Activated CD8-positive, alpha-beta memory T cell treated with anti-CD3 and anti-CD28 coated beads for 36 hours (primary cell): ENCODE data around the gene RPS6KC1. TPM values are rescaled to one million over a fixed set of nuclear protein-coding genes. Genes with fewer than 3 reads are reported as not detected.

ENCODE experiments used
- CTCF ChIA-PET: fragments of 350-600 bp; sonication (Branson Sonifier 250); formaldehyde crosslinking; loops from one replicate; lab custom pipeline; 2021; ENCODE audit warnings: antibody characterized with exemption; lab: Charles Lee
- POLR2A ChIA-PET: fragments of 350-600 bp; sonication (Branson Sonifier 250); formaldehyde crosslinking; loops from one replicate; lab custom pipeline; 2021; ENCODE audit warnings: antibody characterized with exemption; lab: Charles Lee
- total RNA-seq, 2 experiments: library from RNA; stranded (reverse); gene quantifications; one replicate each; pipeline ENCODE4 v1.2.3, GENCODE V29; 2021

Gene RPS6KC1
- total RNA-seq, 2 experiments from 2014 or later: 5.6 TPM

DNA sequence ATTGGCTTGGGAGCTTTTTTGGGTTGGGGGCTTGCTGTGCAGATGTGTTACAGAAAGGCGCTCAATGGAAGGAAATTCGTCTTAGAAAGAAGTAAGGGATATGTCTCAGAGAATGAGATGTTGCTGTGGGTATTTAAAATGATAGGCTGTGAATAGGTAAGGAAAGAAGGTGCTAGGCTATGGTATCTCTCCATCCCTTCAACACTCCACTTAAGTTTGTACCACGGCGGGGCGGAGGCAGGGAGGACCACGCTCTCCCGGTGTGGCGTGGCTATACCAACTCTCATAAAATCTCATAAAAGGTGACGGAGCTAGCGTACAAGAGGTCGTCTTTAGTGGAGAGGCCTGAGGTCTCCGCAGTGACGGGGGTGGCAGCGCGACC is 305 bp upstream of the RPS6KC1 start:
- ChIA-PET POLR2A (interaction anchor here (0.6 to 1.2 kb wide), 2 partner anchors 37 to 214 kb away, joined by 3 read pairs; no protein-coding TSS in a partner anchor), CTCF (interaction anchor here (1.0 kb wide), 1 partner anchor 56 kb away, joined by 3 read pairs; no protein-coding TSS in a partner anchor)

DNA sequence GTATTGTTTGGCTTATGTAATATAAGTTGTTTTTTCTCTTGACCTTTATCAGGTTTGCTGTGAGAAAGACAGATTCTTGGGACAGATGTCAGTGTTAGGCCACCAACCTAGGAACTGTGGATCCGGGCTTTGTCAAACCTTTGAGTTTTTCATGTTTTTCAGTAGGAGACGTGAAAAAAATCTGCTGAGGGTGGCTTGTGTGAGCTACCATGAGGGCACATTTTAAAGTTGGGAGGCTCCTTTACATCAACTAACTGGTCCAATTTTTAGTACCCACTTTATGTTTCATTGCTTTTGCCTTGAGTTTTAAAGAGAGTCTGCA is 801 bp downstream of the RPS6KC1 start:
- ChIA-PET POLR2A (interaction anchor here (1.4 kb wide), 1 partner anchor 18 kb away, joined by 3 read pairs; no protein-coding TSS in a partner anchor), CTCF (interaction anchor here (0.8 to 1.0 kb wide), 2 partner anchors 38 to 57 kb away, joined by 3 read pairs; no protein-coding TSS in a partner anchor)

DNA sequence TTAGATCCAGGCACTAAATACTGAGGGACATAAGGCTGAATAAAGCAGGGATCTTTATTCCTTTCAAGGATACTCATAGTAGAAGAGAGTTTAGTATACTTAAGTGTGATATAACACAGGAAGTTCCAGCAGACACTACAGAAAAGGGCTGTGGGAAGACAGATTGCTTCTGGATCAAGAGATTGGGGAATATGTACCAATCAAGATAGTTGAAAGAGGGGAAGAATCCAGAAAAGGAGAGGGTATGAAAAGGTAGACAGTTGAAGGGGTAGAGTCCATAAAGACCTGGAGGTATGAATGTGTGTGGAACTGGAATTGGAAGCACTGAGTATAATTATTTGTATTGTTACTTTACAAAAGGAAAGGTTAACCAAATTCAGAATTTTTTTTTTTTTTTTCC is 2.4 kb downstream of the RPS6KC1 start:
- POLR2A ChIA-PET: no interaction called here
- CTCF ChIA-PET: no interaction called here

DNA sequence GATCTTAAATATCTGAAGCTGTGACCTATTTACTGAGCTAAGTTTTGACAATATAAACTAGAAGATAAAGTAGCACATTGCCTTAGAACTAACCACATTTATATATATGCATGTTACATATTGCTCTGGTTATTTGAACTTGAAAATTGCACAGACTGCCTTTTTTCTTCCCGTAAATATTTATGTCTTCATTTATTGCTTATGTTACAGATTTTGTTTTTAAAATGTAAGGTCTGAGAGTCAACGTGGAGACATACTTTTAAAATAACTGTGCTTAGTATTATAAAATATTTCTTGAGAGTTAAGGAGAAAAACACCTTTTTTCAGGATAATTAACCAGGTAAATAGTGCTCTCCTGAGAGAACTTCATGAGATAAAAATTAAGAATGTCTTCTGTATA is 3.1 kb downstream of the RPS6KC1 start:
- ChIA-PET CTCF (no interaction called here), POLR2A (no interaction called here)

DNA sequence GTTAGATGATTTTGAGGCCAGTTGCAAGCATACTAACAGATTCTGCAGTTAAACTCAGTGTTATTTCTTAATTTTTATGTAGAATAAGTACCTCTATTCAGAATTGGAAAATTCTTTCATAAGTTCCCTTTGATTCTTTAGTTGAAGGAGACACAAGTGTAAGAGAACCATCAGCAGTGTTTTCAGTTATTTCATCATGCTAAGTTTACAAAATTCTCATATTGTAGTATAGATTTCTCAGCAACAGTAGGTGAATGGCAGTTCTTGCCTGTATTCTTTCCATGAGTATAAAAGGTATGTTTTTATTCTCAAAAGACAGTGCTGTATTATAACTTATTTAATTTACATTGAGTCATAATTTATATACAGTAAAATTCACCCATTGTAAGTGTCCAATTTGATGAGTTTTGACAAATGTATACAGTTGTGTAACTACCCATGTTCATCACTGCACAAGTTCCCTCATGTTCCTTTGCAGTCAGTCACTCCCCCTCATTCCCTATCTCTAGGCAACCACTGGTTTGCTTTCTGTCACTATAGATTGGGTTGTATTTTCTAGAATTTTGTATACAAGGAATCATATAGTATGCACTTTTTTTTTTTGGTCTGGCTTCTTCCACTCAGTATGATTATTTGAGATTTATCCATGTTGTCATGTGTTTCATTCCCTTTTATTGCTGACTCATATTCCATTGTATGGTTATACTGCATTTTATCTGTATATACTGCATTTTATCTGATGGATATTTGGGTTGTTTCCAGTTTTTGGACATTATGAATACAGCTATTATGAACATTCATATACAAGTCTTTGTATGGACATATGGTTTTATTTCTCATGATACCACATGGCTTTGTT is 3.9 kb downstream of the RPS6KC1 start:
- CTCF ChIA-PET: interaction anchor here (0.6 kb wide), 1 partner anchor 15 kb away, joined by 3 read pairs; no protein-coding TSS in a partner anchor
- POLR2A ChIA-PET: no interaction called here

DNA sequence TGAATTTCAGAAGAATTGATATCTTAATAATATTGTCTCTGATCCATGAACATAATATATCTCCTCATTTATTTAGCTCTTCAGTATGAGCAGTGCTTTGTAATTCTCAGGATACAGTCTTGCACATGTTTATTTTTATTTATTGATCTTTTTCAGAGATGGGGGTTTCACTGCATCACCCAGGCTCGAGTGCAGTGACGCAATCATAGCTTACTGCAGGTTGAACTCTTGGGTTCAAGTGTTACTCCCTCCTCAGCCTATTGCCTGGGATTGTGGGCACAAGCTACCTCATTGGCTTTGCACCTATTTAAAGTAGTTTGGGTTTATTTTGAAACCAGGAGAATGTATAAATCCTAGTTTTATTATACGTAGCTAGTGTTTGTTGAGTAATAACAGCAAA is 4.7 kb downstream of the RPS6KC1 start:
- ChIA-PET CTCF (interaction anchor here (0.6 kb wide), 1 partner anchor 14 kb away, joined by 3 read pairs; no protein-coding TSS in a partner anchor), POLR2A (no interaction called here)

DNA sequence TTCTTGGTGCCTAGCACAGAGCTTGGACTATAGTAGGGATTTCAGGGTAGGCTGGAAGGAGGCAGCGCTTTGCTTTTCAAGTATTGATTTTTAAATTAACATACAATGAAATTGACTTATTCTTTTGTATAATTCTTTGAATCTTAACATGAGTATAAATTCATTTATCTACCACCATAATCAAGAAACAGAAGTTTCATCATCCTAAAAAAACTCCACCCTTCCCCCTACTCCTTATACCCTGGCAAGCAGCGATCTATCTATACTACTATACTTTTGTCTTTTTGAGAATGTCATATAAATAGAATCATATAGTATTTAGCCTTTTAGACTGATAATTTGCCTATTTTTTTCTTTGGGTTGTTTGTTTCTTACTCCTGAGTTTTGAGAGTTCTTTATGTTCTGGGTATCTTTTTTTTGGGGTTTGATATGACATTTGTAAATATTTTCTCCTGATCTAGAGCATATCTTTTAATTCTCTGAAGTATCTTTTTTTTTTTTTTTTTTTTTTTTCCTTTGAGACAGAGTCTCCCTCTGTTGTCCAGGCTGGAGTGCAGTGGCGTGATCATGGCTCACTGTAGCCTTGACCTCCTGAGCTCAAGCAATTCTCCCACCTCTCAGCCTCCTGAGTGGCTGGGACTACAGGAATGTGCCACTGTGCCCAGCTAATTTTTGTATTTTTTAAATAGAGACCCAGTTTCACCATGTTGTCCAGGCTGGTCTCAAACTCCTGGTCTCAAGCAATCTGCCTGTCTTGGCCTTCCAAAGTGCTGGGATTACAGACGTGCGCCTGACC is 6.4 kb downstream of the RPS6KC1 start:
- ChIA-PET POLR2A (no interaction called here), CTCF (no interaction called here)

DNA sequence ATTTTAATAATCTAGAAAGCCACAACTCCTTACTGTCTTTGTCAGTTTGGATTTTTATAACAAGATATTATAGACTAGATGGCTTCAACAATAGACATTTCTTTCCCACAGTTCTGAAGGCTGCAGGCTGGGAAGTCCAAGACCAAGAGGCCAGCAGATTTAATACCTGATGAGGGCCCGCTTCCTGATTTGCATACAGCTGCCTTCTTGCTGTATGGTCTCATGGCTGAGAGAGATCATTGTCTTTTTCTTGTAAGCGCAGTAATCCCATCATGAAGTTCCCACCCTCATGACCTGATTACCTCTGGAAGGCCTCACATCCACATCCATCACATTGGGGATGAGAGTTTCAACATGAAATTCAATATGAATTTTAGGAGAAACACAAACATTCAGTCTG is 9.8 kb downstream of the RPS6KC1 start:
- ChIA-PET CTCF (no interaction called here), POLR2A (no interaction called here)

DNA sequence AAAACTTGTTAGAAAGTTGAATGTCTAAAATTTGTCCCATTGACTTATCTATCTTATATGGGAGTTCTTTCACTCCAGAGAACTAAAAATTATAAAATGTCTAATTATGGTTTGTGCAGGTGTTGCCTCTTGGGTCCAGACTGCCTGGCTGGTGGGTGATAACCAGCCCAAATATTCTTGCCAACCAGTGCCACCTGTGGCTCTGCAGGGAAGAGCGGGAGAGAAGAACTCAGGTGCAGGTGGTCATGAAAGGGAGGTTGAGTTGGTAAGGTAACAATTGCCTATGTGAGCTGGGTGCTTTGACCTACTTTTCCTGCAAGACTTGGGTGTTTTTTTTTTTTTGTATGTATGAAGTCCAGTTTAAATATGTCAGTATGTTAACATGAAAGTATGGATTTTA is 10.2 kb downstream of the RPS6KC1 start:
- ChIA-PET CTCF (no interaction called here), POLR2A (no interaction called here)

DNA sequence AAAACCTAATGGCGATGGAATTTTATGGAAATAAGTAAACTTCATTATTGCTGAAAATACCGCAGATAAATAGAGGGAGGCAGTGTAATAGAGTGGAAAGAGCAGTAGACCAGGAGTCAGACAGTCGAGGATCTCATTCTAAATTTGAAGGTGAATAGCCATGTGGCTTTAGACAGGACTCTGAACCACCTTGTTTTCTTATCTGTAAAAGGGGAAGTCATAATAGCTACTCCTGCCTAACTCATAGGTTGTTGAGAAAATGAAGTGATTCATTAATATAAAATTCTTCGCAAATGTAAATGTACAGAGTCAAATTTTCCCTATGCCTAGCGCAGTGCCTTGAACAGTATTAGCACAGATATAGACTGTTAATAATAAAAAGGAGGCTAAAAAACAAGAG is 14.8 kb downstream of the RPS6KC1 start:
- ChIA-PET CTCF (no interaction called here), POLR2A (no interaction called here)

DNA sequence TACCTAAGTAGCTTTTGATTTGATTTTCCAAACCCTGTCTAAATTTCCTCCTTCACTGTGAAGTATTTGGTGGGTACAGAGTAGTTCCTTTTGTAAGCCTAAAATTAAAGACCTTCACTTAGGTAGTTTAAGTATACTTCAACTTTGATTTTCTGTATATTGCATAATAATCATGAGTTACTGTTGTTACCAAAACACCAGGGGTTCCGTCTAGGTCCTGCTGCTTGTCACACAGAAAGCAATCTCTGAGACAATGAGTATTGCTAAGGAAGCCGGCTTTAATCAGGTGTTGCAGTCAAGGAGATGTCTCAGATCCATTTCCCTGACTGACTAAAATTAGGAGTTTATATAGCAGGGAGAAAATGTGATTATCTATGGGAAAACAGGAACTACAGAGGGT is 15.3 kb downstream of the RPS6KC1 start:
- ChIA-PET CTCF (no interaction called here), POLR2A (no interaction called here)

DNA sequence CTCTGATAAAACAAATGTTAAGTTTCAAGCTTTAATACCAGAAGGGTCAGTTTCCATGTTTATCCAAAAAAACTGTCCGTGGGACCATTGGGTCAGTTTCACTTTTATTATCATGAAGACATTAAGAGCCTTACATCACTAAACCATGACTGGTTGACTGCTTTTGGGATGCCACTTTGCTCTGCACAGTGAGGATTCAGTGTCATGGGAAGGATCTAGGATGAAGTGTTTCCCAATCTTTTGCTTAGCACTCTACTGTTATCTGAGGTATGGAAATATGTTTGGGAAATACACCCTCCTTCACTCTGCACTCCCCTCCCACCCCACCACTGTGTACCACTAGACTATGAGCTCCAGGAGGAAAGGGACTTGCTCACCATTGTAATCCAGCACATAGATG is 16.3 kb downstream of the RPS6KC1 start:
- POLR2A ChIA-PET: no interaction called here
- CTCF ChIA-PET: no interaction called here

DNA sequence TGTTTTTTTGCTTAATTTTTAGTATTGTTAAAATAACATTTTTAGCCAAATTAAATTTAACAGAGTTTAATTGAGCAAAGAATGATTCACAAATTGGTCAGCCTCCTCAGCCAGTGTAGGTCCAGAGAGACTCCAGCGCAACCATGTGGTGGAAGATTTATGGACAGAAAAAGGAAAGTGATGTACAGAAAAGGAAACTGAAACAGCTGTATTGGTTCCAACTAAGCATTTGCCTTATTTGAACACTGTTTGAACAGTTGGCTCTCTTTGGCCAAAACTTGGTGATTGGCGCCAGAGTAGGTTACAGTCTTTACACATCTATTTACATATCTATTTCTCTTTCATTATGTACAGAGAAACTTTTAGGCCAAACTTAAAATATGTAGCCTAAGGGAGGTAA is 19.4 kb downstream of the RPS6KC1 start:
- POLR2A ChIA-PET: interaction anchor here (0.9 kb wide), 1 partner anchor 19 kb away, joined by 3 read pairs; the partner anchor contains the start of gene RPS6KC1
- CTCF ChIA-PET: interaction anchor here (0.7 to 0.9 kb wide), 2 partner anchors 15 to 23 kb away, joined by 3 read pairs; no protein-coding TSS in a partner anchor

DNA sequence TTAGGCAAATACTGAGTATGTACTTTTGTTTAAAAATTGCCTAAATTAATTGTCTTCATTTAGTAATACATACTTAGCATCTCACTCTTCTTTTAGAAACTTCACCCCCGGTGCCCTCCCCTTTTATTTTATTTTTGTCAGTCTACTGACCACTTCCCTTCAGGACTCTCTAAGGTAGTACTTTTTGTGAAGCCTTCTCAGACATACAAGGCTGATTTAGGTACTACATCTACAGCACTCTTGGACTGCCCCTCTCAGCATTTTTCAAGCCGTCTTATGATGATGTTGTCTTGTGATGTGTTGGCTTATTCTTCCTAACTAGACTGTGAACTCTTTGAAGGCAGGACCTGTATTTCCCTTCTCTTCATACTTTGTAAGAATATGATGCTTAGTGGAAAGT is 24.7 kb downstream of the RPS6KC1 start:
- ChIA-PET POLR2A (no interaction called here), CTCF (no interaction called here)

DNA sequence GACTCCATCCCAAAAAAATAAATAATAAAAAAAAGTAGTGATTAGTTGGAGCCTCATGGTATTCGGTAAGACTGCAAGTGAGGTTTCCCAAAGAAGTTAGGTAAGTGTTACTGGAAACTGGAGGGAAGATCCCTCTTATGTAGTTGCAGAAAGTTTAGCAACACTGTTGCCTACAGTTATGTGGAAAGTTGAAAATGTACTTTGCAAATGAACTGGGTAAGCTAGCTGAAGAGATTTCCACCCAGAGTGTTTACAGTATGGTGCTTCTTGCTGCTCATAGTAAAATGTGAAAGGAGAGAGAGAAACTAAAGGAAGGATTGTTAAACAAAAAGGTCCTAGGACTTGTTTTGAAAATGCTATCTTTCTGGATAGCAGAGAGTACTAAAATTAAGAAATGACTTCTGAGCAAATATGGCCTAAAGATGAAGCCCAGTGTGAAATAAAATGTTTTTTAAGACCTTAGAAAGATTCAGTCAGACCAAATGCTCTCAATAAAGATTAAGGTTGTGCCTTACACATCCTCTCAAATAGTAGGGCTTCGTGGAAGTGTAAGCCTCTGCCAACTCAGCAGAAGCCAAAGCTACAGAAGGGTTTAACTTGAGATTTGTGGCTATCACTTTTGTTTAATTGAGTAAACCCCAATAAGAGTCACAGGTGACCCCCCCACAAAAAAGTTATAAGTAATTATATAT is 31.5 kb downstream of the RPS6KC1 start:
- CTCF ChIA-PET: no interaction called here
- POLR2A ChIA-PET: no interaction called here

DNA sequence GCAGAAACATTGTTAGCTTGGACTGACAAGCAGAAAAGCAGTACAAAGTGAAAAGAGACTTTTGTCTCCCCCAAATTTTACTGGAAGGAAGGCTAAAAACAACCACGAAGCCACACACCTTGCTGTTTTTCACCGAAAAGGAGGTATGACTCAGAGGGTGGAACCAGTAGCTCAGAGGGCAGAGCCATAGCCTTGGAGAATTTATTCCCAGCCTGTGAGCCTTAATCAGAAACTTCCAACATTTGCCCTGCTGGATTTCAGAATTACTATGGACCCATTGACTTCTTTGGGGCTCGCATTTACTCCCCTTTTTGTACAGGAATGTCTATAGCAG is 32.0 kb downstream of the RPS6KC1 start:
- CTCF ChIA-PET: no interaction called here
- POLR2A ChIA-PET: no interaction called here

DNA sequence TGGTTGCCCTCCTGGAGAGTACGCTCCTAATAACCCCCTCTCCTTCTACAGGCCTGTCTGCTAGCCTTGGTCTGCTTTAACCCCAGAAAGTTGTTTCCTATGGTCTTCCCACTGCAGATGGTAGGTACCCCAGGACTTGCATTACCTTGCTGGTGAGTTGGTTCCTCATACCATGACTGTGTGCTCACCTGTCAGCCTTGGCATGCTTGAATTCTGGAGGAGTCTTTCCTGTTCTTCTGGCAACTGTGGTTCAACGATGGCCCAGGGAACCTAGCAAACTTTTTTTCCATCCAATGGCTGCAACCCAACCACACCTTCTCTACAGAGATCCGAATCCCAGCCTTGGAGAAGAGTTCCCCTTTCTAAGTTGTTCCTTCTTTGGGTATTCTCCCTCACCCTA is 36.9 kb downstream of the RPS6KC1 start:
- POLR2A ChIA-PET: no interaction called here
- CTCF ChIA-PET: no interaction called here

DNA sequence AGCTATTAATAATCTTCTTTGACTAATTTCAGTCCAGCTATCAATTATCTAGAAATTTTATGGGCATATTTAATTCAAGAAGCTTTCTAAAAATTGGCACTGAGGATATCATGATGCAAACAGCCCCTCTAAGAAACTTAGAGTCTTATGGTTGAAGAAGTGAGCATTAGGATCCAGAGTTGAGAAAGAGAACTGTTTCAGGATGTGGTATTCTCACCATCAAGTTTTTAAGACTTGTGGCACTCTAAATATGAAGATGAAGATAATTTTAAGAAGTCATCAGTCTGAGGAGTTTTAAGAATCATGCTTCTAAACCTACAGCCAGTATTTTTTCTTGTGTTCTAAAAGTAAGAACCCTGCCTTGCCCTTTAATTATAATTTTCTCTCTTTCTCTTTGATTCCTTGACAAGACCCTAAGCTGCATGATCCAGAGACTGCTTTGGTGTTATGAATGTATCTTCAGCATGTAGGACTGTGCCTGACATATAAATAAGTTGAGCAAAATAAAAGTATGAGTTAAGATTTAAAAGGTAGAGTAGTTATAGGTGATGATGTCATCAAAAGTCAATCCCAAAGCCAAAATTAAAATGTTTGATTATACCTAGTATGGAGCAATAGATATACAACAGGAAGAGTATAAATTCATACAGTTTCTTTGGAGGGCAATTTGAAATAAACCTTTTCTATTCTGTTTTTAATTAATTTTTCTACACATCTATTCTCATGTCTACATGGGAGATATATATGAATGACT is 39.1 kb downstream of the RPS6KC1 start:
- ChIA-PET POLR2A (no interaction called here), CTCF (no interaction called here)

DNA sequence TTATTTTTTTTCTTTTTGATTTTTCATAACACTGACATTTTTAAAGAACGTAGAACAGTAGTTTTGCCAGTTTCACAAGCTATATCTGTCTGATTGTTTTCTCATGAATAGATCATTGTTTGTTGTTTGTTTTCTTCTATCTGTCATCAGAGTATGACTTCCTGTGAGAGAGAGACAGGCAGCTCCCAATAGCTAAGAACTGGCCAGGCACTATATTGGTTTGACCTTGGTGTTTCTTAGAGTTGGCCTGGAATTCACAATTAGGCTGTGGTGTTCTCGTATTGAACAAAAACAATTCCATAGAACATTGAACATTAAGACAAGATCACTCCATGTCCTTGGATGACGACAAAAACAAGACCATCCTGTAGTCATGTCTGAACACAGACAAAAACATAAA is 43.4 kb downstream of the RPS6KC1 start:
- ChIA-PET POLR2A (no interaction called here), CTCF (interaction anchor here (0.9 kb wide), 1 partner anchor 24 kb away, joined by 3 read pairs; no protein-coding TSS in a partner anchor)
